ENCODE data around the gene USP51. TPM values are rescaled to one million over a fixed set of nuclear protein-coding genes. Genes with fewer than 3 reads are reported as not detected.
"Not testable (repeated sequence)": the region's sequence is repeated elsewhere in the genome, so short reads cannot be mapped to it uniquely, and the experiment has no call there.

USP51 gene
- total RNA-seq (1 to 10 TPM; 1.5 to 1.8 TPM), total RNA-seq (1.7 to 2.0 reads per million in 2 donors)

- Mint-ChIP-seq H3K4me3 (peak within 1 kb of the TSS; percentile 94), H3K36me3 (ENCODE audit: low read depth) (no peaks in the 10 kb centered on the region), H3K27ac (peak within 1 kb of the TSS; percentile 90), H3K27me3 (no peaks in the 10 kb centered on the region), H3K4me1 (peaks cover 6% of the 10 kb centered on the region)
- no peaks in the 10 kb centered on the region for H3K9me3 ChIP-seq (ENCODE audit: control insufficient read depth, low read length, poor library complexity, severe bottlenecking)
- no peak for DNase-seq
- ATAC-seq, result peak; percentile 51
Observed at GRCh38 chrX:55489314-55490009, at the start of gene USP51. USP51 (minus strand) TSS chrX:55489848; CDS start chrX:55488939, 909 bp downstream.

GRCh38 chrX:55524487-55524886, 34.8 kb upstream of the USP51 start:
- H3K27ac Mint-ChIP-seq, result no peak overlapping the region
- no peak overlapping the region for H3K4me3 Mint-ChIP-seq
- no peaks in the 10 kb centered on the region for H3K27me3 Mint-ChIP-seq
- no peaks in the 10 kb centered on the region for H3K4me1 Mint-ChIP-seq
- no peaks in the 10 kb centered on the region for H3K9me3 ChIP-seq (ENCODE audit: control insufficient read depth, low read length, poor library complexity, severe bottlenecking)
- H3K36me3 Mint-ChIP-seq (ENCODE audit: low read depth), result no peaks in the 10 kb centered on the region
- DNase-seq (no peak), ATAC-seq (no peak)

- H3K36me3 Mint-ChIP-seq (ENCODE audit: low read depth), result no peaks in the 10 kb centered on the region
- no peak for DNase-seq
- H3K4me1 Mint-ChIP-seq, result no peaks in the 10 kb centered on the region
- no peak overlapping the region for H3K4me3 Mint-ChIP-seq
- ATAC-seq, result no peak
- H3K27ac Mint-ChIP-seq, result no peak overlapping the region
- H3K9me3 ChIP-seq (ENCODE audit: control insufficient read depth, low read length, poor library complexity, severe bottlenecking), result no peaks in the 10 kb centered on the region
- H3K27me3 Mint-ChIP-seq, result no peaks in the 10 kb centered on the region
Observed at GRCh38 chrX:55523356-55523755, 33.7 kb upstream of the USP51 start.

GRCh38 chrX:55522596-55523276, 33.1 kb upstream of the USP51 start:
- no peak overlapping the region for H3K27ac Mint-ChIP-seq
- H3K4me1 Mint-ChIP-seq, result no peaks in the 10 kb centered on the region
- H3K4me3 Mint-ChIP-seq, result no peak overlapping the region
- ATAC-seq (no peak), DNase-seq (no peak)
- H3K36me3 Mint-ChIP-seq (ENCODE audit: low read depth), result no peaks in the 10 kb centered on the region
- no peaks in the 10 kb centered on the region for H3K27me3 Mint-ChIP-seq
- H3K9me3 ChIP-seq (ENCODE audit: control insufficient read depth, low read length, poor library complexity, severe bottlenecking), result no peaks in the 10 kb centered on the region

GRCh38 chrX:55521687-55522086, 32.0 kb upstream of the USP51 start:
- Mint-ChIP-seq H3K4me1 (no peaks in the 10 kb centered on the region), H3K27me3 (no peaks in the 10 kb centered on the region), H3K4me3 (no peak overlapping the region), H3K36me3 (ENCODE audit: low read depth) (no peaks in the 10 kb centered on the region), H3K27ac (no peak overlapping the region)
- ATAC-seq, result no peak
- DNase-seq, result no peak
- no peaks in the 10 kb centered on the region for H3K9me3 ChIP-seq (ENCODE audit: control insufficient read depth, low read length, poor library complexity, severe bottlenecking)

GRCh38 chrX:55516794-55517481, 27.3 kb upstream of the USP51 start:
- H3K36me3 Mint-ChIP-seq (ENCODE audit: low read depth); H3K9me3 ChIP-seq (ENCODE audit: control insufficient read depth, low read length, poor library complexity, severe bottlenecking); H3K27ac Mint-ChIP-seq; H3K27me3 Mint-ChIP-seq; H3K4me1 Mint-ChIP-seq; ATAC-seq; H3K4me3 Mint-ChIP-seq; DNase-seq: not testable (repeated sequence)

GRCh38 chrX:55513045-55513737, 23.5 kb upstream of the USP51 start:
- not testable (repeated sequence) for DNase-seq; H3K4me3 Mint-ChIP-seq; H3K27me3 Mint-ChIP-seq; H3K9me3 ChIP-seq (ENCODE audit: control insufficient read depth, low read length, poor library complexity, severe bottlenecking); ATAC-seq; H3K36me3 Mint-ChIP-seq (ENCODE audit: low read depth); H3K27ac Mint-ChIP-seq; H3K4me1 Mint-ChIP-seq

- not testable (repeated sequence) for DNase-seq; H3K27me3 Mint-ChIP-seq; H3K9me3 ChIP-seq (ENCODE audit: control insufficient read depth, low read length, poor library complexity, severe bottlenecking); H3K4me3 Mint-ChIP-seq; H3K27ac Mint-ChIP-seq; H3K4me1 Mint-ChIP-seq; H3K36me3 Mint-ChIP-seq (ENCODE audit: low read depth)
- peak; percentile 46 for ATAC-seq
Observed at GRCh38 chrX:55508410-55509152, 18.9 kb upstream of the USP51 start.

GRCh38 chrX:55507699-55508098, 18.1 kb upstream of the USP51 start:
- H3K9me3 ChIP-seq (ENCODE audit: control insufficient read depth, low read length, poor library complexity, severe bottlenecking); H3K27me3 Mint-ChIP-seq; H3K4me1 Mint-ChIP-seq; H3K4me3 Mint-ChIP-seq; H3K36me3 Mint-ChIP-seq (ENCODE audit: low read depth); ATAC-seq; DNase-seq; H3K27ac Mint-ChIP-seq: not testable (repeated sequence)

- H3K36me3 Mint-ChIP-seq (ENCODE audit: low read depth); ATAC-seq; H3K27ac Mint-ChIP-seq; H3K4me1 Mint-ChIP-seq; H3K4me3 Mint-ChIP-seq; DNase-seq; H3K27me3 Mint-ChIP-seq; H3K9me3 ChIP-seq (ENCODE audit: control insufficient read depth, low read length, poor library complexity, severe bottlenecking): not testable (repeated sequence)
Observed at GRCh38 chrX:55507010-55507409, 17.4 kb upstream of the USP51 start.

- Mint-ChIP-seq H3K27me3 (no peaks in the 10 kb centered on the region), H3K36me3 (ENCODE audit: low read depth) (no peaks in the 10 kb centered on the region), H3K4me1 (peaks cover 6% of the 10 kb centered on the region), H3K27ac (no peak overlapping the region), H3K4me3 (no peak overlapping the region)
- no peaks in the 10 kb centered on the region for H3K9me3 ChIP-seq (ENCODE audit: control insufficient read depth, low read length, poor library complexity, severe bottlenecking)
- no peak for ATAC-seq
- DNase-seq, result no peak
Observed at GRCh38 chrX:55490974-55491373, 1.3 kb upstream of the USP51 start.

GRCh38 chrX:55490121-55490520, 473 bp upstream of the USP51 start:
- no peaks in the 10 kb centered on the region for H3K9me3 ChIP-seq (ENCODE audit: control insufficient read depth, low read length, poor library complexity, severe bottlenecking)
- H3K27ac Mint-ChIP-seq, result peak overlapping the region; percentile 90
- H3K36me3 Mint-ChIP-seq (ENCODE audit: low read depth), result no peaks in the 10 kb centered on the region
- H3K4me3 Mint-ChIP-seq, result peak overlapping the region; percentile 94
- ATAC-seq (no peak), DNase-seq (no peak)
- peaks cover 6% of the 10 kb centered on the region for H3K4me1 Mint-ChIP-seq
- H3K27me3 Mint-ChIP-seq, result no peaks in the 10 kb centered on the region

Data from T-helper 17 cell (primary cell).